Iris pigment epithelial cell (primary cell): Measurements from ENCODE around the gene LTBP2.

Experiments used
- DNase-seq: peaks from one replicate; pipeline ENCODE4 v3.0.0-alpha.2; 2011; ENCODE audit warnings: low read depth

LTBP2 gene

DNA sequence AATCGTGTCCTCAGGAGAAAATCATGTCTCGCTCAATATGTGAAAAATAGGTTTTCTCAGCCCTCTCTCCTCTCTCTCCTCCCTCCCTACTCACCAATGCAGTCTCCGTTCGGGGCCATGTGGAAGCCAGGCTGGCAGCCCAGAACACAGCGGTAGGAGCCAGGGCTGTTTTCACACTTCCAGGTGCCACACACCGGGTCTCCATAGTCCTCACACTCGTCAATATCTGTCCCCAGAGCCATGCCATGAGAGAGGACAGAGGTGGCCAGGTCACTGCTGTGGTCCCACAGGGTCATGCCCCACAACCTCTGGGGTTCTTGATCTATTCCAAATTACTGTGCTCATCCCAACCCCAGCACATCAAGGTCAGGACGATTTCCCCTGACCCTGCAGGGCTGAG lies 105.0 kb downstream of the LTBP2 start:
- no peak for DNase-seq

DNA sequence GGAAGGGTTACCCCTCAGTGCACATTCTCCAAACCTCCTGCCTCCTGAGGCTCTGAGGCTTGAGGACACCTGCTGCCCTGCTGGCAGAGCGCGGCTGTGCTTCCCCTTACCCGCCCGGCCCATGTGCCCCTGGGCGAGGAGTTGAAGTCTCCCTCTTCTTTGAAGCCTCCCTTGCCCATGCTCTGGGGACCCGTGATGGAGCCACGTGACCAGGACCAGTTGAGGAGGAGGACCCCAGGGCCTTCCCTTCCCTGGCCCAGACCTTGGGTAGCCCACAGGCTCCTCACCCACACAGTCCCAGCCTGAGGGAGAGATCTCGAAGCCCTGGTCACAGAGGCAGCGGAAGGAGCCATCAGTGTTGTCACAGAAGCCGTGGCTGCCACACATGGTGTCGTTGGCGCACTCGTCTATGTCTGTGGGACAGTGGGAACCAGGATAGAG lies 105.6 kb downstream of the LTBP2 start:
- DNase-seq: no peak

DNA sequence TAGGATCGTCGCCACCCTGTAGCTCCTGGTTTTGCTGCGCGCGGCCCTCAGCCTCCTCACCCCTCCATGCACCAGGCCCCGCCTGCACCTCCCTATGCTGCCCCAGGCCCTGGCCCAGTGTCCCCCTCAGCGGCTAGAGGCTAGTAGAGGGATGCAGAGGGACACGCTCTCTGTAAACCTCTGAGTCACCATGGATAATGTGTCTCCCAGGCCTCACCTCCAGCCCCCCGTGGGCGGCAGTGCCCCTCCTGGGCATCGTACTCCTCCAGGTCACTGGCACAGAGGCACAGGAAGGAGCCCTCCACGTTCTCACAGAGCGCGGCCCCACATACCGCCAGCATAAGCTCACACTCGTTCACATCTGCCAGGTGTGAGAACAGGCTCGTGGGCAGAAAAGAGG lies 106.2 kb downstream of the LTBP2 start:
- no peak for DNase-seq

DNA sequence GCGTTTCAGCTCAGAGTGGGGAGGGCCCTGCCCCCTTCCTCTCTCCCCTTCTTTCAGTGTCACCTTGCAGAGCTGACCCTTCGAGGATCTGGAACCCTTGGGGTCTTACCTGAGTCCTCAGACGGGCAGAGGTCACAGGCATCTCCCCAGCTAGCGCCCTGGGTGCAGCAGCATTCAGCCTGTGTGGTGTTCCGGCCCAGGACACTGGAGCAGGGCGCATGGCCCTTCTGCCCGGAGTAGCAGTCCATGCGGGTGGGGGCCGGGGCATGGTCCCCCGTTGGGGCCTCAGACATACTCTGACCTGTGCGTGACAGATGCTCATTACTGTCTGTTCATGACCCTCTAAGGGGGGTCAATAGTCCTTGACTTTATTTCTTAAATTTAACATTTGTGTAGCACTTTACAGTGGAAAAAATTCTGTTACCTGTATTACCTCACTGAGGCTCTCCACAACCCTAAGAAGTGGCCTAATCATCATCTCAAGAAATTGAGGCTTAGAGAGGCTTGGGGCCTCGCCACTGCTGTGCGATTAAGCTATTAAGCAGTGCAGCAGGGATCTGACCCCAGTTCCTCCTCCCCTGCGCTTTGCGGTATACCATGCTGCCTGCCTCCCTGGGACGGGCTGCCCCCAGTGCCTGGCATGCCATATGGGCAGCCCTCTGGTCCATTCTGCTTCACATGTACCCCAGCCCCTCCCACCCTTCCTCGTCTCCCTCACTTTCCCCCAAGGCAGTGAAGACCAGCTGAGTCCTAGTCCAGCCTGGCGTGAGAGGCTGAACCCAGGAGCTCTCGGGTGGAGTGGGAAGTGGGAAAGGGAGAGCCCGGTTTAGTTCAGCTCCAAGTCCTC lies 106.9 kb downstream of the LTBP2 start:
- DNase-seq: no peak

DNA sequence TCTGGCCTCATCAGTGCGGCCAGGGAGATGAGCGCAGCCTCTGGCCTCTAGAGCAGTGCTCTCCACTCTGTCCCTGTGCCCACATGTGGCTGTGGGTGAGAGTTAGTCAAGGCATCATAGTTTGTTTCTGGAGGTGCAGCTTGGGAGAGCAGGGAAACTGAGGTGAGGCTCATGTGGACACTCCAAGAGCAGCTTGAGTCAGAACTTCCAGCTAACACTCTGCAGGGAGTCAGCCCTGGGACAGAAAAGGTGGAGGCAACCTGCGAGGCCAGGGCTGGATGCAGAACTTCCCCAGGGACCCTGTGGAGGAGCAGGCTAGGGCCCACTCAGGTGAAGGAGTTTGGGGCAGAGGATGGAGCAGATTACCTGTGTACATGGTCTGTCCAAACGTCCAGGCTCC lies 107.6 kb downstream of the LTBP2 start:
- no peak for DNase-seq

DNA sequence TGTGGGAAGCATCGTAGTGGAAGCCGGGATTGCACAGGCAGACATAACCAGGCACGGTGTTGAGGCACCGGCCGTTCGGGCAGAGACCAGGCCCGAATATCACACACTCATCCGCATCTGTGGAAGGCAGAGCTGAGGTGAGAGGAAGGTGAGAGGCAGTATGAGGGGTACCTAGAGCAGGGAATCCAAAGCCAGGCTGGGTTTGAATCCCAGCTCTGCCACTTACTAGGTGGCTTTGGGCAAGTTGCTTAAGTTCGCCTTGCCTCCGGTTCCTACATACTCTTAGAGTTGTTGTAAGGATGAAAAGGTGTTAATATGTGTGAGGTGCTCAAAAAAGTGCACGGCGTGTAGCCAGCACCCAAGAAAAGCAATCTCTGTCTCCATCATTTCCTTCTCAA lies 108.1 kb downstream of the LTBP2 start:
- no peak for DNase-seq

DNA sequence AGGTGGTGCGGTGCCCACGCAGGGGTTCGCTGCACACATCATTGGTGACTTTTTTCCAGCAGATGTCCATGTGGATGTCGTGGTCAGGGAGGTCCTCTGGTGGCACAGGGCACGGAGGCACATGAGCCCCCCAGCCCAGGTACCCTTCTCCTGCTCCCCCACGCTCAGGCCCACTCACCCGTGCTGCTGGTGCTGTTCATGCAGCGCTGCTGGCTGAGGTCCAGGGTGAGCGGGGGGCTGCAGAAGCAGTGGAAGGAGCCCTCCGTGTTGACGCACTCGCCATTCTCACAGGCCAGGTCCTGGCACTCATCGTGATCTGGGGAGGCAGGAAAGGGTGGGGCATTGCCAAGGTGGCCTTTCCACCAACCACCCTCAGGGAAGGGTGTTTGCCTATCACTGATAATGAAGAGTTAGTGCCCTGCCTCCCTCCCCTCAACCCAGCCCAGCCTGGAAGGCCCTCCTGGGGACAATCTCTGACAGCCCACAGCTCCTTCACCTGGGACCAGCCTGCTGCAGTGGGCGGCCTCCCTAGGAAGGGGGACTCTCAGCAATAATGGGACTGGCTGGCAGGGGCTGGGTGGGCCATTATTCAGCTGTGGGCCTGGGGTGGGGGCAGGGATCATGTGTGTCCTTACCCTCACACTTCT lies 108.6 kb downstream of the LTBP2 start:
- no peak for DNase-seq

DNA sequence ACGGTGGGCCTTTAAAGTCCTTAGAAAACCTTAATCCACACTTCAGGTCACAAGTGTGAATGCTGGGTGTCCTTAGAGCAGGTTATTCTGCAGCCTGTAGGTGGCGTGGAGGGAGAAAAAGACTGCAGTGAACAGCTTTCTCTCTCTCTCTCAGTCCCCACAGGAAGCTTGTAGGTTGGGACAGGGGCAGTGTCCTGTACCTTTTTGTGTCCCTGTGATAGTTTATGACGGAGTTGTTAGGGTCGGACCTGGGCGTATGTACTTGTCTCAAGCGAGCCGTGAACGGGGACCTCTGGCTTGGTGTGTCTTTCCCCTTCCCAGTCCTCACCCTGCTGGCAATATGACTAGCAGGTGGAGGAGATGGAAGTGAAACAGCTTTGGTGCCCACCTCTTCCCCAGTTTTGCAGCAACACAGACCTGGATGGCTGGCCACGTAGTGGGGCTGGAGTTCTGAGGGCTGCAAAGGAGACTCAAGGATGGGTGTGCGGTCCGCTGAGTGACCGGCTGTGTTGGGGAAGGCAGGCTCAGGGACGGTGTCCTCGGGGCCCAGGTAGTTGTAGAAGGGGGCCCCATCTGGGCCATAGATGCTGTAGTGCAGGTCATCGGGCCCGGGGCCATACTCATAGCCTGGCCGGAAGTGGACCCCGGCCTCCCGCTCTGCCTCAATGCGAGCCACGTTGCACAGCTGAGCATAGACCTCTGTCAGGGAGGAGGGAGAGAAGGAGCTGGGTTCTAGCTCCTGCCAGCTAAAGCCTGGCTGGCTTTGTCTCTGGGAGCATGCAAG lies 109.6 kb downstream of the LTBP2 start:
- DNase-seq: peak; percentile 50

DNA sequence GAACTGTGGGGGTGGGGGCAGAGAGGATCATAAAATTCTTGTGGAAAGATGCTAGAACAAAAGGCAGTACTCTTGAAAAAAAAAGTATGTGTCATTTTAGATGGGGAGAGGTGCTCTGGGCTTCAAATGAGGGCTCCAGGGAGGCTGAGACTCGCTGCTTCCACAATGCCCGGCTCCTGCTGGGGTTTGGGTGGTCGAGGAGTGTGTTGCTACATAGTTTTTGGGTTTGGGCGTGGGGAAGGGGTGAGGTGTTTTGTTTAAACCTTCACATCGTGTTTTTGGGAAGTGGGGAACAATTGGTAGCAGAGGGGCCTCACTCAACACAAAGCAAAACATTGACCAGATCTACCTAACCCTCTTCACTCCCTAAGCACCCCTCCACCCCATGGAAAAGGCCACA lies 110.3 kb downstream of the LTBP2 start:
- no peak for DNase-seq

DNA sequence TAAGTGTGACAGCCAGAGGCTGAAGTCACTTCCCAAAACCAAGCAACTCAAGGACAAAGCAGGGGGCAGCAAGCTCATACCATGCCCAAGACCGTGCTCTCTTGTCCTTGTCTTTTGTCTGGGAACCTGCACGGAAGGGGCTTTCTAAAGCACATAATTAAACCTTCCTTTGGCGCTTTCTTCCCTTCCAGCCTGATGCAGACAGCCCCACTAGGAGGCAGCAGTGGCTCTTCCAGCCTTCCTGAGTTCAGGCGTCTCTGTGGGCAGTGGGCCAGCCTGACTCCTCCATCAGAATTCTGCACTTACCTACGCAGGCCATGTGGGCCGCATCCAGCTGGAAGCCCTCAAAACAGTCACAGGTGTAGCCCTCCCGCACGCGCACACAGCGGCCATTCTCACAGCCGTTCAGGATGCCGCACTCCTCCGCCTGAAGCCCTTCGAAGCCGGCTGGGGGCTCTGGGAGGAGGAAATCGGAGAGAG lies 110.9 kb downstream of the LTBP2 start:
- DNase-seq: peak; percentile 77

DNA sequence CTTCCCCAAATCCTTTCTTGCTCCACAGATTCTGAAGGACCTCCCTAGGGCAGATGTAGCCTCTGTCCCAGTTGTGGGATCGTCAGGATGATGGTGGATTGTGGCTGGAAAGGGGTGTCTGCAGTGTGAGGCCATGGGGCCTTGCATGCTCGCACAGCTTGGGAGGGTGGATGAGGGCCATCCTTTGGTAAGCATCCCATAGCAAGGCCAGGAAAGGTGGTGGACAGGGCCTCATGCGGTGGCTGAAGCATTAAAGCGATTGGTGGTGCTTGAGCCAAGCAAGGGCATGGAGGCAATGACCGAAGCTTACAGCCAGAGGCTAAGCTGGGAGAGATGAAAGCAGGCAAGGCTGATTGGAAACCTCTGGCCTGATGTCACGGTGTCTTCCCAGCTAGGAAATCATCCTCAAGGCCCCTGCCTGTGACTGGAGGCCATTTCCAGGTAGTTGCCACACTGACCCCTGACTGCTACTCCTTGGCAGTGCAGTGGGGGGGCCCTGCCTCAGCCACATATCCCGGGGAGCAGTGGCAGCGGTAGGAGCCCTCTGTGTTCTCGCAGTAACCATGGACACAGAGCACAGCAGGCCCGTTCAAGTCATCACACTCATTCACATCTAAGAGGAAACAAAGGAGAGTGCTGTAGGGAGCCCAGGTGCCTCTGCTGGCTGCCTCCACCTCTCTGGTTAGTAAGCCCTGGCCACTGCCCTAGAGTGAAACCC lies 111.5 kb downstream of the LTBP2 start:
- DNase-seq: no peak

DNA sequence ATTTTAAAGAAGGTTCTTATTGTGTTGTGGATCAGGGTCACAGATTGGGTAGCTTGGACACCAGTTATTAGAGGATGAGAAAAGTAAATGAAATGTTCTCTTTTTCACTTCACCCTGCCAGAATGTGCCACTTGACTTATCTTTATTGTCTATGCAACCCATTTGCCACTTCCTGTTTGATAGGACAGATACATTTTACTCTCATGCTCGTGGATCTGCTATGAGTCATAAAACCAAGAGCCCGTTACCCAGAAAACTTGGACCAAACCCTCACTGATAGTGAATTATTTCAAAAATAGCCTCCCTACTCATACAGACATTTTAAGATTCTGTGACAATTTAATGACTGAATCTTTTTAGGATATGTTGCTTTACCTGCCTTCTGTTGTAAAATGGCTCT lies 116.7 kb downstream of the LTBP2 start:
- peak; percentile 35 for DNase-seq

DNA sequence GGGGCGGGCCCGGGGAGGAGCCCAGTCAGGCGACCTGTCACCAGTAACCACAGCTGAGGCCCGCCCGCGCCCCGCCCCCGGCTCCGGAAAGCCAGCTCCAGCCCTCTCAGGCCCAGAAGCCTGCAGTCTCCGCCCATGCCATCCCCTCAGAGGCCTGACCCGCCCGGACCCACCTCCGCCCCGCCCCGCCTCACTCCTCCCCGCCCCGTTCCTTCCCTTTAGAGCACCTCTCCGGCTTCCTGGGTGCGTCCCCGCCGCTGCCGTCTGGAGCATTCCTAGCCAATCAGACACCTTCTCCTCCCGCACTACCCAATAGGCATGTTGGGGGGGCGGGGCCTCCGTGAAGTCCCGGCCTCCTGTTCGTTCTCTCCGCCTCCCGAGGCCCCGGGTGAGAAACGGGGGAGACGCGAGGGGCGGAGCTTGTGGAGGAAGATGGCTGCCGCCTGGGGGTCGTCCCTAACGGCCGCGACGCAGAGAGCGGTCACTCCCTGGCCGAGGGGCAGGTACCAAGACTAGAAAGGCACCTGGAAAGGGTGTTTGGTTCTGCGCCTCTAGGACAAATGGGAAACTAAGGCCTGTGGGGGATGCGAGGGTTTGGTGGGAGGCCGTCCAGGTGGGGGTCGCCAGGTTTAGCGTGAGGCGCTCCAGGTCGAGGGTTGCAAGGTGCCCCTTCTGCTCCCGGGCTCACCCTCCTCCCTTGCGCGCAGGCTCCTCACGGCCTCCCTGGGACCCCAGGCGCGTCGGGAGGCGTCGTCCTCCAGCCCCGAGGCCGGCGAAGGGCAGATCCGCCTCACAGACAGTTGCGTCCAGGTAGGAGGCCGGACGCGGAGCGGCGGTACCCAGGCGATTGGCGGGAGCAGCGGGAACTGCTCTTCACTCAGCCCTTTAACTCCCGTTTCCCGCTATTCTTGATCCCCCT lies 118.4 kb downstream of the LTBP2 start, which contains the start of gene ISCA2:
Gene ISCA2 (plus strand): TSS at position 423 of the 919 bp plus-strand sequence. CDS start 10 bp downstream, at position 433.
- peak; percentile 100 for DNase-seq

DNA sequence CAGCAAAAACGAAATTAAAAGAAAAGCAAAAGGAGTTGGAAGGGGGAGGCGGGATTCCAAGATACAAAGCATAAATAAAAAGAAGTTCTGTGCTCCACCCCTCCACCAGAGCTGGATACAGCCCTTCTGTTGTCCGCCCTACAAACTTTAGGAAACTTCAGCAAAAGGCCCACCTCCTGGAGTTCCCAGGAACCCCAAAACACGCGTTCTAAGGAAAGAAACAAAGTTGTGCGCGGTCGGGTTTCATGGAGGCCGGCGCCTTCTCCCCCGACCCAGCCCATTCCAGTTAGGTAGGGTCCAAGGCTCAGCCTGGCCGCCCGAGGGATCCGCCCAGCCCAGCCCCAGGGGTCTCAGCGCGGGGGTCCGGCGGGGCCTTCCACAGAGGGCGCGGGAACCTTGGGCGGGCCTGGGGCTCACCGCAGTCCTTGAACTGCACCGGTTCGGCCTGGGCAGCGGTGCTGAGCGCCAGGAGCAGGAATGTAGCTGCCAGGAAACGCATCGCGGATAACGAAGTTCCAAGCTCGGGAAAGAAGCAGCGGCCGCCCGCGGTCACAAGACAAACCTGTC lies 119.2 kb downstream of the LTBP2 start, which contains the start of gene NPC2:
Gene NPC2 (minus strand): TSS at position 530 of the 567 bp plus-strand sequence. CDS start 31 bp downstream, at position 499.
- no peak for DNase-seq

DNA sequence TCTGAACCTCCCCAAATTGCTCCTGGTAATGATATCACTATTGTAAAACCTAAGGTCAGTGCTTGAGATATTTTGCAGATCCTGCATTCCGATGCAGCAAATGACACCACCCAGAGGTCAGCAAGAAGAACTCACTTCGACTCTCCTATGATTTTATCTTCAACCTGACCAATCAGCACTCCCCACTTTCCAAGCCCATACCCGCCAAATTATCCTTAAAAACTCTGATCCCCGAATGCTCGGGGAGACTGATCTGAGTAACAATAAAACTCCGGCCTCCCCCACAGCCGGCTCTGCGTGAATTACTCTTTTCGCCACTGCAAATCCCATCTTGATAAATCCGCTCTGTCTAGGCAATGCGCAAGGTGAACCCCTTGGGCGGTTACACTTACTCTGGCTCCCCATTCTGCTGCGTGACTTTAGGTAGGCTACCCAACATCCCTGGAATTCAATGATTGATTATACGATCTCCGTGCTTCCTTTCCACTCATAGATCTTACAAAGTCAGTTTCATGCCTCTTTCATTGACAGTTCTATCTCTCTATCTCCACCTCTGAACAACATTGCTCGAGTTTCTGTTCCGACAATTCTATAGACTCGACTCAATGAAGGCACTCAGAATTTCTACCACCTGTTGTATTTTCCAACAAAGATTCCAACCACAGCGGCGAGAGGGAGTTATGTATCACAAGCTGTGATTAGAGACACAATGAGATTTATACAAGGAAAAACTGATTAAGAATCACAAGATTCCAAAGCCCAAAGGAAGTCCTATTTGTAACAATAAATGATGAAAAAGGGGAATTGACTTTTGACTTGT lies 119.9 kb downstream of the LTBP2 start:
- DNase-seq: peak; percentile 59

DNA sequence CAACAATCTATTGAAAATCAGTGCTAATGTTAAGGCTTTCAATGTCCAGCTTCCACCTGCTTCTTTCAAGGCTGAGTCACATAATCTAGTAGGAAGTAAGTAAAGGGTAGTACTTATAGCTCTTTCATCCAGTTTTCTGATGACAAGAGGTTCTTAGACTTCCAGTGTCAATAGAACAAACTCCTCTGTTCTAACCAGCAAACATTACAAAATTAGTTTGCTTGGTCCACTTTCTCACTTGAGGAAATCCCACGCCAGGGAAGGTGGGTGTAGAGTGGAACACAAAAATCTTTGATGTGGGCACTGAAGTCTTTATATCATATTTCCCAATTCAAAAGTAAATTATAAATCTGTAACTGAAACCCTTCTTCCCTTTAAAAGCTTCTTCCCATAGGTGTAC lies 121.6 kb downstream of the LTBP2 start:
- DNase-seq: no peak

DNA sequence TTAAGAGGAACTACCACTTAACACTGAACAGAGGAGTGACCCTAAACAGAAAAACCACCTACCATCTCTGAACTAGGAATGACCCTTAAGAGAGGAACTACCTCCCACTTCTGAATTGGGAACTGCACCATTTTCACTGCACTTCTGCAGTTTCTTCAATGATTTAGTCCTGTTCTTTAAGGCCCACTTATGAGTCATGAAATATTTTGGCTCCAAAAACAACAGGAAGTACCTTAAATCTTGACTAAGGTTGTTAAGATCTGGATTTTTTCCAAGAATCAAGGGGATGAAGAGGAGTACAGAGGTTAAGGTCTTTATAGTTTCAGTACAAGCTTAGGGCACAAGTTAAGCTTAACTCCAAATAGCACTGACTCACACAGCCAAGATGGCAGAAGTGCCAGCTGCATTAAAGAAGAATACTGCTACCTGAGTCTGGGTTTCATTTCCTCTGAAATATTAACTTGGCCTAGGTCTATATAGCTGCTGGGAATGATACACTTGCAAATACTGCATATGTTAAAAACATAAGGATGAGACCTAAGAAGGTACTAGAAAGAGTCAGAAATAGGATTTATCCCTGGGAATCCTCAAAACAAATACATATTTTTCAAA lies 123.1 kb downstream of the LTBP2 start:
- peak; percentile 74 for DNase-seq

DNA sequence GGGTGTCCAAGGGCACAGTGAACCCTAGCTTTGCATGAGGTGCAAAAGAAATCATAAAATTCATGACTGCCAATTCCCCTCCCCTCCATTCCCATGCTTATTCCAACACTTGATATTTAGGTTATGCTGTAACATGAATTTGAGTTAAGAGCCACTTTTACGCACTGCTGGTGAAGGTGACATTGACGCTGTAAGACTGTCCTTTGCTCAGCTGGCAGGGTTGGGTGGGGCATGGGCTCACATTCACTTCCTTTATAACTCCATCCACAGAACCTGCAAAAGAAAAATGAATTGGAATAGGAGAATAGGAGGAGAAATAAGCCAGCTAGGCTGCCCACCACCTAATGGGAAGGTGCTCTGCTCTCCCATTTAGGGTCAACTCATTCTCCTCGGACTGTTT lies 125.9 kb downstream of the LTBP2 start:
- DNase-seq: no peak

DNA sequence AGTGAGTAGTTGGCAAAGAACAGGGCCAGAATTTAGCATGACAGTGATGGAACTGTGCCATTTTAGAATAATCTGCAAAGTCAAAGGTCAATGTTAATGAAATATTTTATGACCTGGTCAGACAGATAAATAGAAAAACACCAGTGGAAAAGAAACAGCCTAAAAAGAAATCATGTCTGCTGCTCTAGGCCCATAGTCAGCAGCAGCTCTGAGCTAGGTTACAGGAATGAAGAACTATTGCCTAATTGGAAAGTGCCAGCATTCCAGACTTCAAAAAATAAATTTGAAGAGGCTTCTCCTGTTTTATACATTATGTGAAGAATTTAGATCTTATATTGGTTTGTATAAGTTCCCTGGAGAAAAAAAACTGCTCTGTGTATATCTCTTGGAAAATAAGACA lies 128.7 kb downstream of the LTBP2 start:
- peak; percentile 55 for DNase-seq
